ENCODE results near the gene AP5B1. TPM values are rescaled to one million over a fixed set of nuclear protein-coding genes. Genes with fewer than 3 reads are reported as not detected.

AP5B1 gene
- total RNA-seq, 4 donors from 2014 or later = 24.9 to 33.7 (median 28.2) TPM

- in situ Hi-C loops (cut with MboI; ENCODE audit: low pct_ligation_motif_present in 1 of 4, low pct_unique_long_range_greater_than_20kb in 1 of 4, low sequenced_read_pairs in 3 of 4) = no loop called here
- intact Hi-C loops (cut with DNase I; ENCODE audit: low total_unique reads) = no loop called here
- Histone ChIP-seq H3K27me3 (no peaks in the 10 kb centered on the region), H3K9me3 (no peaks in the 10 kb centered on the region), H3K27ac (no peak overlapping the region), H3K4me3 (no peak overlapping the region), H3K36me3 (no peaks in the 10 kb centered on the region), H3K4me1 (no peaks in the 10 kb centered on the region)
- no peak for DNase-seq
- TF ChIP-seq POLR2A (IDR thresholded peaks at IDR 0.05) (no peak), POLR2AphosphoS5 (IDR thresholded peaks at IDR 0.05) (no peak)
- 55 to 74% methylated on average over 3 to 5 of the region's 5 CpGs for WGBS, 2 donors (ENCODE audit: low coverage in 1 of 2)
Observed at GRCh38 chr11:65730461-65730860, 50.3 kb downstream of the AP5B1 start.

DNA sequence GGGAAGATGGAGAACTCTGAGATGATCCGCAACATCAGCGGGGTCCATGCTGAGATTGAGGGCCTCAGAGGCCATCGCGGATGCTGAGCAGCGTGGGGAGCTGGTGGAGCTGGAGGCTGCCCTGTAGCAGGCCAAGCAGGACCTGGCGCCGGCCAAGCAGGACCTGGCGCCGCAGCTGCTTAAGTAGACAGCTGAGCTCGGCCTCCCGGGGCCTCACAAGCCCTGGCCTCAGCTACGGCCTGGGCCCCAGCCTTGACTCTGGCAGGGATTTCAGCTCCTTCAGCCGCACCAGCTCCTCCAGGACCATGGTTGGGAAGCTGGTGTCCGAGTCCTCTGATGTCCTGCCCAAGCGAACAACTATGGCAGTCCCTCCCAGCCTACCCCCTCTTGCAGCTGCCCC, 52.9 kb downstream of the AP5B1 start:
- no peak for TF ChIP-seq CTCF (IDR thresholded peaks at IDR 0.05)
- no peak for TF ChIP-seq POLR2AphosphoS5 (IDR thresholded peaks at IDR 0.05)
- no peak for TF ChIP-seq POLR2A (IDR thresholded peaks at IDR 0.05)
- no peak for TF ChIP-seq EP300 (IDR thresholded peaks at IDR 0.05; ENCODE audit: low read depth)
- Histone ChIP-seq H3K36me3 (no peaks in the 10 kb centered on the region), H3K4me1 (no peaks in the 10 kb centered on the region), H3K9me3 (no peaks in the 10 kb centered on the region), H3K4me3 (no peak overlapping the region), H3K27ac (no peak overlapping the region), H3K27me3 (no peaks in the 10 kb centered on the region)
- 92% methylated on average over 11 of the region's 15 CpGs; no CpG with 5 or more reads in 1 of the 2 donors for WGBS, 2 donors (ENCODE audit: low coverage in 1 of 2)
- in situ Hi-C loops (cut with MboI; ENCODE audit: low pct_ligation_motif_present in 1 of 4, low pct_unique_long_range_greater_than_20kb in 1 of 4, low sequenced_read_pairs in 3 of 4) (no loop called here), intact Hi-C loops (cut with DNase I; ENCODE audit: low total_unique reads) (no loop called here)
- DNase-seq = no peak

- intact Hi-C loops (cut with DNase I; ENCODE audit: low total_unique reads) = no loop called here
- no peaks in the 10 kb centered on the region for H3K36me3 ChIP-seq
- no peaks in the 10 kb centered on the region for H3K4me1 ChIP-seq
- WGBS, 2 donors (ENCODE audit: low coverage in 1 of 2) = 73% methylated on average over 6 of the region's 6 CpGs; no CpG with 5 or more reads in 1 of the 2 donors
- H3K4me3 ChIP-seq = no peak overlapping the region
- DNase-seq = no peak
- no peaks in the 10 kb centered on the region for H3K27me3 ChIP-seq
- no peaks in the 10 kb centered on the region for H3K9me3 ChIP-seq
- in situ Hi-C loops (cut with MboI; ENCODE audit: low pct_ligation_motif_present in 1 of 4, low pct_unique_long_range_greater_than_20kb in 1 of 4, low sequenced_read_pairs in 3 of 4) = no loop called here
- H3K27ac ChIP-seq = no peak overlapping the region
- no peak for TF ChIP-seq CTCF (IDR thresholded peaks at IDR 0.05)
Observed at GRCh38 chr11:65726660-65727059, 54.1 kb downstream of the AP5B1 start.

Other genes with a start within 250 kb of the AP5B1 start
- 100 to 1,000 TPM in 2 of 4 donors, 10 to 100 TPM in 2; 48.7 to 467 (median 140) TPM for gene LTBP3, start 222.6 kb downstream of the AP5B1 start, total RNA-seq
- 10 to 100 TPM in 3 of 4 donors, 1 to 10 TPM in 1; 6.4 to 38.4 (median 27.9) TPM for gene ZNRD2, start 210.5 kb downstream of the AP5B1 start, total RNA-seq
- gene FAM89B, start 208.4 kb downstream of the AP5B1 start, total RNA-seq = 100 to 1,000 TPM in 1 of 4 donors, 10 to 100 TPM in 3; 25.2 to 254 (median 51.6) TPM
- gene EHBP1L1, start 204.9 kb downstream of the AP5B1 start, total RNA-seq = 100 to 1,000 TPM in 2 of 4 donors, 10 to 100 TPM in 2; 90.2 to 215 (median 106) TPM
- gene KCNK7, start 185.2 kb downstream of the AP5B1 start, total RNA-seq = 1 to 10 TPM in 1 of 4 donors, under 1 TPM in 1, not detected in 2; 0.27 to 1.6 TPM
- gene MAP3K11, start 166.8 kb downstream of the AP5B1 start, total RNA-seq = 100 to 1,000 TPM in 2 of 4 donors, 10 to 100 TPM in 2; 82.3 to 211 (median 94.8) TPM
- gene PCNX3, start 165.2 kb downstream of the AP5B1 start, total RNA-seq = 10 to 100 TPM; 56.4 to 89.0 (median 62.4) TPM
- gene SIPA1, start 142.9 kb downstream of the AP5B1 start, total RNA-seq = 100 to 1,000 TPM in 1 of 4 donors, 10 to 100 TPM in 3; 22.4 to 174 (median 30.9) TPM
- 10 to 100 TPM; 45.8 to 95.8 (median 58.4) TPM for gene RELA, start 118.1 kb downstream of the AP5B1 start, total RNA-seq
- gene KAT5, start 68.7 kb downstream of the AP5B1 start, total RNA-seq = 100 to 1,000 TPM in 1 of 4 donors, 10 to 100 TPM in 3; 51.6 to 203 (median 74.1) TPM
- gene RNASEH2C, start 60.2 kb downstream of the AP5B1 start, total RNA-seq = 100 to 1,000 TPM in 2 of 4 donors, 10 to 100 TPM in 2; 70.2 to 231 (median 111) TPM
- 10 to 100 TPM; 19.9 to 44.8 (median 33.8) TPM for gene OVOL1, start 6.1 kb upstream of the AP5B1 start, total RNA-seq
- 10 to 100 TPM in 1 of 4 donors, 1 to 10 TPM in 1, under 1 TPM in 1, not detected in 1; 0.60 to 10.0 (median 1.6) TPM for gene SNX32, start 53.0 kb upstream of the AP5B1 start, total RNA-seq
- gene CFL1, start 77.2 kb upstream of the AP5B1 start, total RNA-seq = 1,000 to 10,000 TPM; 1,308 to 1,852 (median 1,703) TPM
- 100 to 1,000 TPM in 1 of 4 donors, 10 to 100 TPM in 3; 58.3 to 191 (median 81.2) TPM for gene MUS81, start 79.5 kb upstream of the AP5B1 start, total RNA-seq
- 10 to 100 TPM; 15.2 to 34.4 (median 25.1) TPM for gene EFEMP2, start 91.8 kb upstream of the AP5B1 start, total RNA-seq
- gene CTSW, start 98.9 kb upstream of the AP5B1 start, total RNA-seq = 1 to 10 TPM in 2 of 4 donors, not detected in 2; 1.1 to 1.8 TPM
- 10 to 100 TPM; 53.4 to 82.6 (median 75.9) TPM for gene FIBP, start 107.5 kb upstream of the AP5B1 start, total RNA-seq
- 100 to 1,000 TPM in 1 of 4 donors, 10 to 100 TPM in 2, 1 to 10 TPM in 1; 7.9 to 140 (median 23.1) TPM for gene CCDC85B, start 109.7 kb upstream of the AP5B1 start, total RNA-seq
- gene FOSL1, start 119.4 kb upstream of the AP5B1 start, total RNA-seq = 10 to 100 TPM in 1 of 4 donors, 1 to 10 TPM in 1, not detected in 2; 1.2 to 11.6 TPM
- 10 to 100 TPM; 15.2 to 59.5 (median 22.8) TPM for gene C11orf68, start 138.1 kb upstream of the AP5B1 start, total RNA-seq
- gene DRAP1, start 138.4 kb upstream of the AP5B1 start, total RNA-seq = 10 to 100 TPM; 15.7 to 63.2 (median 57.0) TPM
- gene TSGA10IP, start 164.5 kb upstream of the AP5B1 start, total RNA-seq = not detected
- 10 to 100 TPM; 31.8 to 76.3 (median 34.3) TPM for gene SART1, start 180.8 kb upstream of the AP5B1 start, total RNA-seq
- 10 to 100 TPM; 14.6 to 82.6 (median 31.2) TPM for gene EIF1AD, start 221.2 kb upstream of the AP5B1 start, total RNA-seq
- 10 to 100 TPM; 27.9 to 79.7 (median 34.0) TPM for gene BANF1, start 221.5 kb upstream of the AP5B1 start, total RNA-seq
- not detected for gene CST6, start 231.0 kb upstream of the AP5B1 start, total RNA-seq
- gene CATSPER1, start 245.5 kb upstream of the AP5B1 start, total RNA-seq = not detected

Data from transverse colon (tissue), 4 donors.